ENCODE data around the gene EEIG2.
"Not testable (repeated sequence)": the region's sequence is repeated elsewhere in the genome, so short reads cannot be mapped to it uniquely, and the experiment has no call there.

EEIG2 gene

GRCh38 chr1:108559215-108560186 lies at the start of gene EEIG2:
TSS of gene EEIG2 (plus strand) at chr1:108560100. CDS start at chr1:108560429, 329 bp downstream.
- DNase-seq, result peak; percentile 88

- no peak for DNase-seq
Measured at GRCh38 chr1:108511764-108512163, 48.1 kb upstream of the EEIG2 start.

GRCh38 chr1:108512239-108513043 lies 47.5 kb upstream of the EEIG2 start:
- DNase-seq, result no peak

- no peak for DNase-seq
Measured at GRCh38 chr1:108513044-108513415, 46.9 kb upstream of the EEIG2 start.

- DNase-seq, result not testable (repeated sequence)
Measured at GRCh38 chr1:108513914-108514313, 46.0 kb upstream of the EEIG2 start.

- DNase-seq, result not testable (repeated sequence)
Measured at GRCh38 chr1:108517301-108517897, 42.5 kb upstream of the EEIG2 start.

GRCh38 chr1:108521990-108522393 lies 37.9 kb upstream of the EEIG2 start:
- DNase-seq, result no peak

GRCh38 chr1:108523829-108524228 lies 36.1 kb upstream of the EEIG2 start:
- DNase-seq, result no peak

- DNase-seq, result no peak
Measured at GRCh38 chr1:108524676-108525075, 35.2 kb upstream of the EEIG2 start.

GRCh38 chr1:108527135-108527534 lies 32.8 kb upstream of the EEIG2 start:
- DNase-seq, result no peak

GRCh38 chr1:108527837-108528236 lies 32.1 kb upstream of the EEIG2 start:
- no peak for DNase-seq

GRCh38 chr1:108531444-108531843 lies 28.5 kb upstream of the EEIG2 start:
- no peak for DNase-seq

GRCh38 chr1:108532730-108533129 lies 27.2 kb upstream of the EEIG2 start:
- DNase-seq, result no peak

- no peak for DNase-seq
Measured at GRCh38 chr1:108533351-108534083, 26.4 kb upstream of the EEIG2 start.

GRCh38 chr1:108534759-108535158 lies 25.1 kb upstream of the EEIG2 start:
- DNase-seq, result no peak

GRCh38 chr1:108535315-108535897 lies 24.5 kb upstream of the EEIG2 start:
- not testable (repeated sequence) for DNase-seq

- not testable (repeated sequence) for DNase-seq
Measured at GRCh38 chr1:108536021-108536420, 23.9 kb upstream of the EEIG2 start.

GRCh38 chr1:108536791-108537190 lies 23.1 kb upstream of the EEIG2 start:
- DNase-seq, result not testable (repeated sequence)

GRCh38 chr1:108537976-108538375 lies 21.9 kb upstream of the EEIG2 start:
- no peak for DNase-seq

GRCh38 chr1:108540977-108541376 lies 18.9 kb upstream of the EEIG2 start:
- no peak for DNase-seq

- DNase-seq, result no peak
Measured at GRCh38 chr1:108541861-108542260, 18.0 kb upstream of the EEIG2 start.

- DNase-seq, result not testable (repeated sequence)
Measured at GRCh38 chr1:108547493-108547892, 12.4 kb upstream of the EEIG2 start.

Measured in activated CD4-positive, alpha-beta T cell treated with anti-CD3 and anti-CD28 coated beads, Interleukin-2, amount 50 U/mL, for 1 hour (primary cell).